Activated CD8-positive, alpha-beta memory T cell treated with anti-CD3 and anti-CD28 coated beads, Interleukin-2, amount 50 U/mL, for 1 hour (primary cell): ENCODE measurements around the gene SMTNL1.

Source experiments
- DNase-seq: peaks from one replicate; pipeline ENCODE4 v3.0.0-alpha.2; 2020; ENCODE audit errors: extremely low read depth

The SMTNL1 gene

GRCh38 chr11:57588046-57588710 is 50.8 kb downstream of the SMTNL1 start:
- no peak for DNase-seq

- DNase-seq: no peak
Measured at GRCh38 chr11:57596266-57596885, 59.0 kb downstream of the SMTNL1 start.

- no peak for DNase-seq
Measured at GRCh38 chr11:57597461-57597915, 60.1 kb downstream of the SMTNL1 start, which contains the start of gene SERPING1. TSS of gene SERPING1 (plus strand) at chr11:57597685. CDS start at chr11:57598271, 586 bp downstream.

GRCh38 chr11:57597916-57598830 is 60.8 kb downstream of the SMTNL1 start:
- no peak for DNase-seq

- DNase-seq: no peak
Measured at GRCh38 chr11:57598831-57599155, 61.4 kb downstream of the SMTNL1 start.

GRCh38 chr11:57599381-57599780 is 62.0 kb downstream of the SMTNL1 start:
- DNase-seq: no peak
